Tibial artery (tissue), 4 donors: ENCODE results near the gene CCDC141.

ENCODE experiments used
- DNase-seq, 2 donors: peaks; one replicate each; pipeline ENCODE4 v3.0.0-alpha.2; 2019
- H3K27ac ChIP-seq, 2 donors: fragments of 200-600 bp; sonication (generic) in 1 of 2; 1 replicate in 1 of 2; 2 replicates in 1 of 2; pipeline ENCODE4 v1.5.1; 2018 to 2019; ENCODE audit warnings: mild to moderate bottlenecking in 1 of 2
- H3K27me3 ChIP-seq, 2 donors: fragments of 200-600 bp; sonication (generic) in 1 of 2; one replicate each; pipeline versions ENCODE4 v1.5.1 to v1.6.0; 2016 to 2019
- H3K36me3 ChIP-seq, 3 donors: fragments of 200-600 bp; sonication (generic) in 2 of 3; one replicate each; pipeline ENCODE4 v1.5.1; 2016 to 2019; ENCODE audit warnings: mild to moderate bottlenecking in 2 of 3
- H3K4me1 ChIP-seq, 4 donors: fragments of 200-600 bp; sonication (generic) in 2 of 4; 1 replicate in 3 of 4; 2 replicates in 1 of 4; pipeline ENCODE4 v1.5.1; 2016 to 2019
- H3K4me3 ChIP-seq, 2 donors: fragments of 200-600 bp; sonication (generic) in 1 of 2; 1 replicate in 1 of 2; 2 replicates in 1 of 2; pipeline ENCODE4 v1.5.1; 2018 to 2019; ENCODE audit warnings: mild to moderate bottlenecking in 2 of 2
- H3K9me3 ChIP-seq, 3 donors: fragments of 200-600 bp; sonication (generic) in 1 of 3; one replicate each; pipeline ENCODE4 v1.5.1; 2016 to 2019
- intact Hi-C: fragments of 100-400 bp; cut with DNase I; formaldehyde crosslinking; loops from one replicate; pipeline ENCODE4 v1.15.0; 2023; ENCODE audit warnings: low total_unique reads
- TF ChIP-seq, protein P1 (sequence below), 2 experiments: fragments of 200-600 bp in 1 of 2; fragments of 450-650 bp in 1 of 2; IDR thresholded peaks; one replicate each; pipeline ENCODE4 v1.5.1; 2017 to 2019; ENCODE audit warnings: antibody characterized with exemption in 2 of 2, mild to moderate bottlenecking in 1 of 2, moderate library complexity in 1 of 2

CCDC141 gene

DNA sequence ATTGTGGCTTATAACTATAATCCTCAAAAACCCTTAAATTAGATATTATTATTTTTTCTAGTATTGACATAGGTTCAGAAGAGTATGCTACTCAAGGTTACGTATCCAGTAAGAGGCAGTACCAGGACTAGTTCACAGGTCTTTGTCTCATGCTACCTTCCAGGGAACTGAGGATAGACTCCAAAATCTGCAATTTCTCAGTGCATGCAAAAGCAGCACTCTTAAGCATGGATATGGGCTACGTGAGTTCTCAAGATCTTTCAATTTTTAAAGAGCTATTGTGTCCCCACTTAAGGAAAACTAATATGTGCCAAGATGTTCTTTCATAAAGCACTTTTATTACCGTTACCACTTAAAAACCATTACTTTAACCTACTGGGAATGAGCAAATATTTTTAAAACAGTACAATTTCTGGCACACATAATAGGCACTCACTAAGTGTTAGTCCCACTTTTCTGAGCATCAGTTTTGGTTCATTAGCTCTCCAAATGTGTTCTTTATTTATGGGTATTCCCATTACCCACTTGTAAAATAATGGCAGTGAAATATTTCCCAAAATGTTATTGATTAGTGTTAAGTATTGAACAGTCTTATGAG, 128.9 kb downstream of the CCDC141 start:
- no peaks in the 10 kb centered on the region for H3K9me3 ChIP-seq
- no peak for DNase-seq
- H3K4me1 ChIP-seq, result no peaks in the 10 kb centered on the region
- intact Hi-C loops, result no loop called here
- H3K4me3 ChIP-seq, result no peak overlapping the region
- TF ChIP-seq, protein P1, sequence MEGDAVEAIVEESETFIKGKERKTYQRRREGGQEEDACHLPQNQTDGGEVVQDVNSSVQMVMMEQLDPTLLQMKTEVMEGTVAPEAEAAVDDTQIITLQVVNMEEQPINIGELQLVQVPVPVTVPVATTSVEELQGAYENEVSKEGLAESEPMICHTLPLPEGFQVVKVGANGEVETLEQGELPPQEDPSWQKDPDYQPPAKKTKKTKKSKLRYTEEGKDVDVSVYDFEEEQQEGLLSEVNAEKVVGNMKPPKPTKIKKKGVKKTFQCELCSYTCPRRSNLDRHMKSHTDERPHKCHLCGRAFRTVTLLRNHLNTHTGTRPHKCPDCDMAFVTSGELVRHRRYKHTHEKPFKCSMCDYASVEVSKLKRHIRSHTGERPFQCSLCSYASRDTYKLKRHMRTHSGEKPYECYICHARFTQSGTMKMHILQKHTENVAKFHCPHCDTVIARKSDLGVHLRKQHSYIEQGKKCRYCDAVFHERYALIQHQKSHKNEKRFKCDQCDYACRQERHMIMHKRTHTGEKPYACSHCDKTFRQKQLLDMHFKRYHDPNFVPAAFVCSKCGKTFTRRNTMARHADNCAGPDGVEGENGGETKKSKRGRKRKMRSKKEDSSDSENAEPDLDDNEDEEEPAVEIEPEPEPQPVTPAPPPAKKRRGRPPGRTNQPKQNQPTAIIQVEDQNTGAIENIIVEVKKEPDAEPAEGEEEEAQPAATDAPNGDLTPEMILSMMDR (IDR thresholded peaks at IDR 0.05), result no peak
- no peaks in the 10 kb centered on the region for H3K36me3 ChIP-seq
- H3K27ac ChIP-seq, result no peak overlapping the region
- no peaks in the 10 kb centered on the region for H3K27me3 ChIP-seq

DNA sequence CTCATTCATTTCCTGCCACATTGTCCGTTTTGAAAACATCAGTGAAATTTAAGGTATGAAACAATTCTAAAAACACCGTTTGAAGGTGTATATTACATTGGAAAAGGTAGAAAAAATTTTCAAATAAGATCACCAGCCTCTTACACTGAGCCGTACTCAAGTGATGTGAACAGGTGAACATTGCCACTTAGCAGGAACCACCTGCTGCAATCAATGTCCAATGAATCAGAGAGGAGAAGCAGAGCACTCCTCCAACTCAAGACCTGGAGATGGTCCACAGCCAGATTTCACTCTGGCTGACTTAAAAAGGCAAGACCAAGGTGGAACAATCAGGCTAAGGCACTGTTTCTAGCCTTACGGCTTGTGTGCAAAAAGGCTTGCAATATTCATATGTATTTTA, 132.4 kb downstream of the CCDC141 start:
- intact Hi-C loops, result no loop called here
- TF ChIP-seq, protein P1 (IDR thresholded peaks at IDR 0.05), result no peak
- Histone ChIP-seq H3K27me3 (no peaks in the 10 kb centered on the region), H3K27ac (no peak overlapping the region), H3K4me1 (no peaks in the 10 kb centered on the region), H3K36me3 (no peaks in the 10 kb centered on the region), H3K9me3 (no peaks in the 10 kb centered on the region), H3K4me3 (no peak overlapping the region)
- no peak for DNase-seq

DNA sequence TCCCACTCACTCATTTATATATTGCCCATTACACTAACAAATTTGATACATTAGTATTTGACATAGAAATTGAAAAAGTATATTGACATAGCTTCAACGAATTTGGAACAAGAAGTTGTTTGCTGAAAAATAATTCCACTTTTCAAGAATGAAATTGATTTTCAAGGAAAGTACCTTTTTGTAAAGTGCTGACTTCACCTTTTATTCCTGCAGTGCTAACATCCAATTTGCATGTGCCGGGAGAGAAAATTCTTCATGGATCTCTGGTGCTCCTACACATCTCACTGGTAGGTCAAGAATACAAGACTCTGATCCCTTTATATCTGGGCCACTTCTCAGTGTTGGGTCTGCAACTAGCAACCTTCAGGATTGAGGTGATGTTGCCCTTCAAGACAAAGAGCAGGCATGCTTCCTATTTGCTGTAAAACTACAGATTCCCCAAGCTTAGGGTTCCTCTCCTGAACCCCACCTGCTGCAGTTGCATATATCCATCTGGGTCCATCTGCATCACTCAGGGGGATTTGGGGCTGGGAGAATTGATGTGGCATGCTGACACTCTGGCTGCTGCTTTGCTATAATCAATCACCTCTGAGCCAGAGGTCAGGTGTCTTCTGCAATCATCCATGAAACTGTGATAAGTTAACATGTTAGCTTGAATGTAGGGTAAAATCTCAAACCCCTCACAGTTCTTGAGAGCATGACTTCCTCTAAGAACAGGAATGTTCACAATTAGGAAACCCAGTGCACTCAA, 134.3 kb downstream of the CCDC141 start:
- TF ChIP-seq, protein P1 (IDR thresholded peaks at IDR 0.05), result no peak

DNA sequence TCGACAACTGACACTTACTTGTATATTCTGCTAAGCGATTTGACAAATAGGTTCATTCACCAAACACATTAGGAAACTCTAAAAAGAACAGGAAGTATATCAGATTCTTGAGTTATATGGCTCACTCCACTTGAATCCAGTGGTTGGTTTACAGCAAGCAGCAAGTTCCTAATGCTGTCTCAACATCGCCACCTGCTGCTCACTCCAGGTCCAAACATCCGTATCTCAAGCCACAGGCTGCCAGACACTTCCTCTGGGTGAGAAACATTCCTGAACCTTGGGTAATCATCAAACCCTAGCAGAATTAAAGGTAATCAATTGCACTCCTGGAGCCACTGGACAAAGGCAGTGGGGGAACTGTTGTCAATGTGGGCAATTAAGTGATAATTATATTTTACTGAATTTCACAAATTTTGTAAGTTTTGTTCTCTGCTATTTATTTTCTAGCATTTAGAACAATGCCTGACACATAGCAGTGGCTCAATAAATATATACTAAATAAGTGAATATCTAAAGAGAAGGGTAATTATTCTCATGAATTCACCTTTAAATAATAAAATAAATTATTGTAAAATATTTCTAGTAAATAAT, 135.6 kb downstream of the CCDC141 start:
- DNase-seq, result peak; percentile 84 to 87
- no peak overlapping the region for H3K27ac ChIP-seq
- intact Hi-C loops, result loop anchor here (2.0 kb wide), 1 partner anchor 118 kb away; no protein-coding TSS in a partner anchor
- no peaks in the 10 kb centered on the region for H3K4me1 ChIP-seq
- no peaks in the 10 kb centered on the region for H3K9me3 ChIP-seq
- no peaks in the 10 kb centered on the region for H3K36me3 ChIP-seq
- TF ChIP-seq, protein P1 (IDR thresholded peaks at IDR 0.05), result peak; percentile 79 to 88
- no peaks in the 10 kb centered on the region for H3K27me3 ChIP-seq
- H3K4me3 ChIP-seq, result no peak overlapping the region

More for the DNA sequence above, 134.3 kb downstream of the CCDC141 start:
- Histone ChIP-seq H3K27me3 (no peaks in the 10 kb centered on the region), H3K27ac (no peak overlapping the region), H3K9me3 (no peaks in the 10 kb centered on the region), H3K4me3 (no peak overlapping the region), H3K36me3 (no peaks in the 10 kb centered on the region), H3K4me1 (no peaks in the 10 kb centered on the region)
- no peak for DNase-seq
- intact Hi-C loops, result loop anchor here (2.0 kb wide), 1 partner anchor 119 kb away; no protein-coding TSS in a partner anchor

DNA sequence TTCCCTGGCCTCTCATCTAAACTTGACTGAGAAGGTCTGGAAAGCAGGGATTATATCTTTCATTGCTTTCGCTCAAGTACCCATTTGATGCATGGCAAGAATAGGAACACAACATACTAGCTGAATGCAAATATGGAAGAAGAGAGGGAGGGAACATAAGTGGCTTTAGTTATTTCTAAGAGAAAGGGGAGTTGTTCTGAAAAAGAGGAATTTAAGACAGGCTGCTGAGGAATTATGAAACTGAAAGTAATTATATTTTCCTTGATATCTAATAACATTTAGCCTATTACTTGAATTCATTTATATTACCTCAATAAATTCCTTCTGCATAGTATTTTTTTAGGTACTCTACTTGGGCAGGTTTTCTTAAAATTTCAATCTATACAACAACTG, 136.9 kb downstream of the CCDC141 start:
- Histone ChIP-seq H3K36me3 (no peaks in the 10 kb centered on the region), H3K4me3 (no peak overlapping the region), H3K27me3 (no peaks in the 10 kb centered on the region), H3K4me1 (no peaks in the 10 kb centered on the region), H3K9me3 (no peaks in the 10 kb centered on the region), H3K27ac (no peak overlapping the region)
- intact Hi-C loops, result no loop called here
- TF ChIP-seq, protein P1 (IDR thresholded peaks at IDR 0.05), result no peak
- no peak for DNase-seq
